22Rv1 (cell line): Measurements from ENCODE around the gene HOXC12.

Experiments used
- H3K27ac ChIP-seq: fragments of 450-650 bp; 2 replicates; pipeline ENCODE4 v1.5.1; 2017
- CTCF ChIP-seq: fragments of 450-650 bp; IDR thresholded peaks from 2 replicates; pipeline ENCODE4 v1.5.1; 2017; ENCODE audit warnings: mild to moderate bottlenecking
- ZFX ChIP-seq: fragments of 450-650 bp; IDR thresholded peaks from 2 replicates; pipeline ENCODE4 v1.6.1; 2017; ENCODE audit warnings: antibody characterized with exemption, borderline replicate concordance

HOXC12 gene

GRCh38 chr12:53967421-53967925, 12.8 kb downstream of the HOXC12 start:
- no peak for TF ChIP-seq CTCF
- TF ChIP-seq ZFX, result no peak
- H3K27ac ChIP-seq, result no peak overlapping the region

- TF ChIP-seq ZFX (no peak), CTCF (no peak)
- H3K27ac ChIP-seq, result peak overlapping the region; percentile 8; the same call in 1 of the 2 replicates
These were observed 13.8 kb downstream of the HOXC12 start for GRCh38 chr12:53968214-53969127.

DNA sequence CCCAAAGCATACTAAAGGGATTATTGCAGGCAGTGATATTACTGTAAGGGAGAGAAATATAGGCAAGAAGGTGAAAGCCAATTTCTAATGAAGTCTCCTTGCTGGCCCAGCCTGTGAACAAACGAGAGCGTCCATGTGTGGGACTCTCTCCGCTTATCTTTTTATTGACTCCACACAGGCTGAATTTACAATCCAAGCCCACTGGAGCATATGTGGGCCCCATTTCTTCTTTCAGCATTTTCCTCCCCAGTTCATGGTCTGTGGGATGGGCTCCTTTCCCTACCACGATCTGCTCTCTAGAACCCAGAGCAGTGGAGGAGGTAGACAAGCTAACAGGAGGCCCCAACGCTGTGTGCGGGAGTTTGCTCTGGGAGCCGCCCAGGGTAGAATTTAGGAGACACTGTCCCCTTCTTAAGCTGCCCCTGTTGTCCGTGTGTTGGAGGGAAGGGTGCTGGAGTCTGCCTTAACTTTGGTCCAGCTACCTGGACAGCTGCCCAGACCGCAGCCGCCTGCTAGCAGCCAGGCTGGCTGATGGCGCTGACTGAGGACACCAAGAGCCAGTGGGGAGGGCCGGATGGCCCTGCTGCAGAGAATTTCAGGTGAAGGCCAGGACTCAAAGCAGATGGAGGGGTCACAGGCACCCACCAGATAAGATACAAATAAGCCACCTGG, 15.0 kb downstream of the HOXC12 start:
- TF ChIP-seq CTCF (no peak), ZFX (no peak)
- H3K27ac ChIP-seq, result no peak overlapping the region

GRCh38 chr12:53970451-53970850, 15.7 kb downstream of the HOXC12 start:
- no peak overlapping the region for H3K27ac ChIP-seq
- no peak for TF ChIP-seq ZFX
- TF ChIP-seq CTCF, result no peak

DNA sequence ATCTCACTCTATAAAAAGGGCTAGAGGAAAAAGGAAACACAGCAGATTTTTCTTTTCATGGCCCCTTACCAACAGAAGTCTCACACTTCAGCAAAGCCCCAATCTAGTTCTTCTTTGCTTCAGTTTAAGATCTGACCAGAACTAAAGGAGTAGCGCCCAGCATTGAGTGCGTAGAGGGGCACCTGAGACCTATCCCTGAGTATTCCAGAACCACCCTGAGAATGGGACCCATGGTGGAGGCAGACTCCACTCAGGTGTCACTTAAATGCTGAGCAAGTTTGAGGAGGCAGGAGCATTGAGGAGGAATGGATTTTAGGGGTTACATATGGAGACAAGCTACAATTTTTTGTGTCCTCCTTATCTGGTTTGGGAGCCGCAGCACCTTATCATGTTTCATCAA, 16.4 kb downstream of the HOXC12 start:
- H3K27ac ChIP-seq, result no peak overlapping the region
- TF ChIP-seq ZFX (no peak), CTCF (no peak)

DNA sequence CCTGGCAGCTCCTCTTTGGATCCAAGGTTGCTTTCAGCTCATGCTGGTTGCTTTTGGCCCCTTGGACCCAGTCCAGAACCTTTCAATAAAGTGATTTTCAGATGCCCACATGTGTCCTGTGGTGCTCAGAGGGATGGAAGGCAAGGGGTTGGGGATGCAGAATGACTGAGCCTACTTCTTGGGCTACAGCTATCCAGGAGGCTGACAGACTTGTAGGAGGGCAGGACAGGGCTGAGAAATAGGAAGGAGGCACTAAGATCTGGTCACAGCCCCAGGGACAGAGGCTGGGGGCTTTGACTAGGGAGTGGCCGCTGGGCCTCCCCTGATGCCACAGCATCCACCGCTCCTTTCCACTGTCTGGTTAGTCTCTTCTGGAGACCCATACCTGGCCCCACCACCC, 17.0 kb downstream of the HOXC12 start:
- no peak for TF ChIP-seq CTCF
- TF ChIP-seq ZFX, result no peak
- H3K27ac ChIP-seq, result no peak overlapping the region
